MM.1S (cell line): Measurements from ENCODE around the gene NTN4.

ENCODE experiments used
- DNase-seq: peaks from one replicate; pipeline ENCODE4 v3.0.0-alpha.2; 2015
- H2AFZ ChIP-seq: fragments of 300-600 bp; sonication (generic); 2 replicates; pipeline ENCODE4 v1.6.0; 2016; ENCODE audit warnings: antibody characterized with exemption, low read length
- H3F3A ChIP-seq: fragments of 300-600 bp; sonication (generic); 2 replicates; pipeline ENCODE4 v1.6.1; 2016; ENCODE audit warnings: mild to moderate bottlenecking, antibody characterized with exemption, low read length, moderate library complexity, mixed read lengths; ENCODE audit not compliant: insufficient read depth
- H3K27ac ChIP-seq: fragments of 300-600 bp; sonication (generic); 2 replicates; pipeline ENCODE4 v1.5.1; 2016; ENCODE audit warnings: mild to moderate bottlenecking, low read length
- H3K27me3 ChIP-seq: fragments of 300-600 bp; sonication (generic); replicated peaks from 2 replicates; pipeline ENCODE4 v1.6.0; 2016; ENCODE audit warnings: low read length; ENCODE audit not compliant: insufficient read depth
- H3K36me3 ChIP-seq: fragments of 300-600 bp; sonication (generic); replicated peaks from 2 replicates; pipeline ENCODE4 v1.6.1; 2016; ENCODE audit warnings: mild to moderate bottlenecking, low read length, mixed read lengths; ENCODE audit not compliant: insufficient read depth
- H3K4me1 ChIP-seq: fragments of 300-600 bp; sonication (generic); 2 replicates; pipeline ENCODE4 v1.6.1; 2016; ENCODE audit warnings: low read length, mixed read lengths
- H3K4me2 ChIP-seq: fragments of 300-600 bp; sonication (generic); 2 replicates; pipeline ENCODE4 v1.6.0; 2016; ENCODE audit warnings: low read depth, low read length
- H3K4me3 ChIP-seq: fragments of 300-600 bp; sonication (generic); 2 replicates; pipeline ENCODE4 v1.5.1; 2016; ENCODE audit warnings: low read length, mixed read lengths
- H3K79me2 ChIP-seq: fragments of 300-600 bp; sonication (generic); 2 replicates; pipeline ENCODE4 v1.6.1; 2016; ENCODE audit warnings: mixed run types, low read length, mixed read lengths
- H3K9ac ChIP-seq: fragments of 300-600 bp; sonication (generic); 2 replicates; pipeline ENCODE4 v1.6.1; 2016; ENCODE audit warnings: low read length, mixed read lengths
- H3K9me2 ChIP-seq: fragments of 300-600 bp; sonication (generic); replicated peaks from 2 replicates; pipeline ENCODE4 v1.6.1; 2016; ENCODE audit warnings: mild to moderate bottlenecking, low read length, mixed read lengths; ENCODE audit not compliant: insufficient read depth
- H3K9me3 ChIP-seq: fragments of 300-600 bp; sonication (generic); replicated peaks from 2 replicates; pipeline ENCODE4 v1.6.1; 2016; ENCODE audit warnings: mild to moderate bottlenecking, low read length, mixed read lengths; ENCODE audit not compliant: insufficient read depth
- H4K20me1 ChIP-seq: fragments of 300-600 bp; sonication (generic); 2 replicates; pipeline ENCODE4 v1.6.1; 2016; ENCODE audit warnings: mild to moderate bottlenecking, low read length, moderate library complexity, mixed read lengths; ENCODE audit not compliant: insufficient read depth
- CTCF ChIP-seq: fragments of 300-600 bp; sonication (generic); IDR thresholded peaks from 2 replicates; pipeline ENCODE4 v1.5.1; 2016; ENCODE audit warnings: antibody characterized with exemption, low read length, mixed read lengths
- EZH2 ChIP-seq: fragments of 300-600 bp; sonication (generic); optimal IDR thresholded peaks from 2 replicates; pipeline ENCODE3; 2017; ENCODE audit warnings: low read depth, mild to moderate bottlenecking, antibody characterized with exemption, low read length, mixed read lengths
- EZH2phosphoT487 ChIP-seq: fragments of 300-600 bp; sonication (generic); IDR thresholded peaks from 2 replicates; pipeline ENCODE4 v1.6.1; 2018; ENCODE audit warnings: antibody characterized with exemption, low read length

The NTN4 gene

GRCh38 chr12:95709152-95709551 is 81.4 kb downstream of the NTN4 start:
- no peak overlapping the region for H3K4me3 ChIP-seq
- H3K9me2 ChIP-seq, result no peaks in the 10 kb centered on the region
- no peaks in the 10 kb centered on the region for H3F3A ChIP-seq
- no peaks in the 10 kb centered on the region for H4K20me1 ChIP-seq
- peaks cover 24% of the 10 kb centered on the region; the same call in 1 of the 2 replicates for H3K27me3 ChIP-seq
- no peak overlapping the region for H3K9ac ChIP-seq
- no peaks in the 10 kb centered on the region for H3K9me3 ChIP-seq
- H2AFZ ChIP-seq, result no peak overlapping the region
- H3K79me2 ChIP-seq, result no peaks in the 10 kb centered on the region
- no peak overlapping the region for H3K4me2 ChIP-seq
- no peaks in the 10 kb centered on the region for H3K4me1 ChIP-seq
- DNase-seq, result no peak
- no peak overlapping the region for H3K27ac ChIP-seq
- H3K36me3 ChIP-seq, result no peaks in the 10 kb centered on the region
- TF ChIP-seq EZH2phosphoT487 (no peak), EZH2 (no peak), CTCF (no peak)

DNA sequence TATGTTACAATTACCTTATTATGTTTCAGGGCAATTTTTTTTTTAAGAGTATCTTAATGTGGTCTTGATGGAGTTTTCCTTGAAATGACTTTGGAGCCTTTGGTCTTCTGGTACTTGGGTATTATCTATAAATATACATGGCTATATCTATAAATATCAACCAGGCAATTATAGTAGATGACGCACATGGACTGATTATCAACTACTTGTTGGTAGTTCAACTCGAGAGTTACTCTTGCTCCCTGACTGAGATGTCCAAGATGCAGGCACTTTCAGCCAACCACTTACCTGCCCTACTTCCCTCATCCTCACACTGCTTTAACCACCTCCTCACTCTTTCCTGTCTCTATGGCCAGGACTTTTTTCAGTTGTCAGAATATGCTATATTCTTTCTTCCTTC is 85.4 kb downstream of the NTN4 start:
- peaks cover 8% of the 10 kb centered on the region for H3F3A ChIP-seq
- no peaks in the 10 kb centered on the region for H3K9me2 ChIP-seq
- TF ChIP-seq EZH2 (no peak), CTCF (no peak), EZH2phosphoT487 (no peak)
- no peak overlapping the region for H3K4me3 ChIP-seq
- DNase-seq, result no peak
- no peaks in the 10 kb centered on the region for H3K36me3 ChIP-seq
- no peak overlapping the region for H3K27ac ChIP-seq
- H3K27me3 ChIP-seq, result peaks cover 55% of the 10 kb centered on the region
- H3K9ac ChIP-seq, result no peak overlapping the region
- peaks cover 9% of the 10 kb centered on the region for H3K4me1 ChIP-seq
- no peak overlapping the region for H2AFZ ChIP-seq
- H4K20me1 ChIP-seq, result no peaks in the 10 kb centered on the region
- no peaks in the 10 kb centered on the region for H3K9me3 ChIP-seq
- H3K79me2 ChIP-seq, result no peaks in the 10 kb centered on the region
- H3K4me2 ChIP-seq, result no peak overlapping the region

DNA sequence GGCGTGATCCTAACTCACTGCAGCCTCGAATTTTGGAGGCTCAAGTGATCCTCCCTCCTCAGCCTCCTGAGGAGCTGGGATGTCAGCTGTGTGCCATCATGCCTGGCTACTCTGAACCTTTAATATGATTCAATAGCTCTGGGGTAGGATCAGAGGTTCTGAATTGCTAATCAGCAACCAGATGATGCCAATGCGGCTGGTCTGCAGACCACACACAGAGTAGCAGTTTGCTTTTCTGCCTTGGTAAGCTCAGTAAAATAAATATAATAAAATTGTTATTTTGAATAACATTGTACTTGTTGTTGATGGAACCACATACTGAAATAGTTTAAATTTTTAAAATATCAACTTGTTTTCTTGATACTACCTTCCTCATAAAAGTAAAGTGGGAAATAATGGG is 86.6 kb downstream of the NTN4 start:
- Histone ChIP-seq H4K20me1 (no peaks in the 10 kb centered on the region), H3K4me3 (no peak overlapping the region), H3K4me2 (no peak overlapping the region), H3K27ac (no peak overlapping the region), H3F3A (peaks cover 18% of the 10 kb centered on the region), H3K9me3 (no peaks in the 10 kb centered on the region), H3K79me2 (no peaks in the 10 kb centered on the region), H3K36me3 (no peaks in the 10 kb centered on the region), H3K4me1 (peaks cover 21% of the 10 kb centered on the region), H3K27me3 (peaks cover 64% of the 10 kb centered on the region), H2AFZ (no peak overlapping the region), H3K9me2 (no peaks in the 10 kb centered on the region), H3K9ac (no peak overlapping the region)
- DNase-seq, result no peak
- TF ChIP-seq EZH2 (no peak), EZH2phosphoT487 (no peak), CTCF (no peak)
